ENCODE measurements around the gene FBXL7.

FBXL7 gene

GRCh38 chr5:15502208-15502607 is 2.2 kb downstream of the FBXL7 start:
- DNase-seq = no peak

DNA sequence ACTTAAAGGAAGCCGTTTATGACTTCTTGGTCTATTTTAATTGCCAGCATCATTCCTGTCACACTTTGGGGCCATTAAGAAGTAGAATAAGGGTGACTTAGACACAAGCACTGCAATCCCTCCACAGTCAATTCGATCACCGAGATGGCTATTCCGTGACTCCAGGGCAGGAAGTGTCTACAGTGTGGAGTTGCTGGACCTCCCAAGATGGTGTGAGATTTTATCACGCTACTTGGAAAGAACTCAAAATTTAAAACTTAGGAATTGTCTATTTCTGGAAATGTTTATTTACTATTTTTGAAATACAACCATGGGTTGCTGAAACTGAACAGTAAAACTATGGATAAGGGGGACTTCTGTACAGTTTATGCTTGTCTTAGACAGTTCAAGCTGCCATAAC is 6.2 kb downstream of the FBXL7 start:
- DNase-seq = no peak

DNA sequence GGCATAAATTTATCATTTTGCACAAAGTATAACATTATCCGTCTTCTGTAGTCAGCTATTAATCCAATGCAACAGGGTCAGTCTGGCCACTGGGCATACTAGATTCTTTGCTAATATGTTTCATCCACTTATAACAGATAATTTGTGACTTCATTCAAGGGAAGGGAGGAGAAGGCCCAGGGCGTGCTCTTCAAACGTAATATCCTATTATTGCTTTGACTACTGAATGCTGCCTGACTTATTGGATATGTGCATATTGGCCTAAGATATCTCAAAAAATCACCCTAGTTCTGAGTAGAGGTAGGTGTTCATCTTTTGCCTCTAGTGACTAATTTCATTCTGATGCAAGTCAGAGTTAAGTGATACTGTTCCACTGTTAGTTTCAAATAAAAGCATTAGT is 6.9 kb downstream of the FBXL7 start:
- DNase-seq = no peak

GRCh38 chr5:15510092-15510491 is 10.1 kb downstream of the FBXL7 start:
- DNase-seq = no peak

GRCh38 chr5:15510831-15511230 is 10.9 kb downstream of the FBXL7 start:
- DNase-seq = no peak

DNA sequence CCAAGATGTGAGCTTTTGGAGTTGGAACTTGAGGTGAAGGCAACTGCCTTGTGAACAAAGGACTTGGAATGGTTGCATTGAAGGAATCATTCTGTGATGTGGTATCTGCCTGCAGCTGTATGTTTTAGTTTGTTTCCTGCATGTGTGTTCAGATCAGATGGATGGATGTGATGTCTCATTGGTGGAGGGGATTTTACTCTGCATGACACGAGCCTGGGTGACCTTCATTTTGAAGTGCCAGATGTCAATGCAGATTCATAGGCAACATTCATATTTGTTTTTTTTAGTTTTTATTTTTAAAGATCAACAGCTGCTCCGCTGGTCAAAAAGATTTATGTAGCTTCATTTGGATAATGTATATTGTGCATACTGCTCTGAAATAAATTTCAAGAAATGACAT is 13.5 kb downstream of the FBXL7 start:
- DNase-seq = no peak

DNA sequence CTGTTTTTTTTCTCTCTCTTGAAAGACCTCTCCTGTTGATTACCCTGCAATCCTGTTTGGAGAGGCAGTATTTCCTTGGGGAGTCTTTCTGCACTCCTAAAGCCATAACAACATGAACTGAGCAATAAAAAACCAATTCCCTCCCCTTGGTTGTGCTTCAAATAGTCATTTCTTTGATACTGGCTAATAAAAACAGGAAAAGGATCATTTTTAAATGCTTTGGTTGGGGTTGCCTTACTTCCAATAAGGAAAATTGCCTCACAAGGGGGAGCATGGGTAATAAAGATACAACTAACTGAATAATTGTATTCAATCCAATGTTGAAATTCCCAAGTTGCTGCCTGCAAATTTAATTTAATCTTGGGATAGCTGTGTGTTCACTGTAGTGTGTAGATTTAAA is 13.9 kb downstream of the FBXL7 start:
- no peak for DNase-seq

DNA sequence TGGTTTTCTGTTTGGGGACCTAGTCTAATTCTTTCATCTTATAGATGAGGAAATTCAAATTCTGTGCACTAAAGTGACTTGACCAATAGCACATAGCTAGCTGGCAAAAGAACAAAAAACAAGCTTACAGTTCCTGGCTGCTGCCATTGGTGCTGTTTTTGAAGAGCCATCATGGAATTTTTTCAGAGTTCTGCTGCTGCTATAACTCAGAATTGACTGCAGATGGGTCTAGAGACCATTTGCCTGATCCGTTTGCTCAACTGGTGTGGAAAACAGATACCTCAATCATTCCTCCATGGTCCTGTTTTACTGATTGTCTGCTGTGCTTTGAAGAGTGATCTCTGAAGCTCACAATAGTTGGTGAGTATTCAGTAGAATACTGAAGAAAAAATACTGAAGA is 15.2 kb downstream of the FBXL7 start:
- DNase-seq = no peak

DNA sequence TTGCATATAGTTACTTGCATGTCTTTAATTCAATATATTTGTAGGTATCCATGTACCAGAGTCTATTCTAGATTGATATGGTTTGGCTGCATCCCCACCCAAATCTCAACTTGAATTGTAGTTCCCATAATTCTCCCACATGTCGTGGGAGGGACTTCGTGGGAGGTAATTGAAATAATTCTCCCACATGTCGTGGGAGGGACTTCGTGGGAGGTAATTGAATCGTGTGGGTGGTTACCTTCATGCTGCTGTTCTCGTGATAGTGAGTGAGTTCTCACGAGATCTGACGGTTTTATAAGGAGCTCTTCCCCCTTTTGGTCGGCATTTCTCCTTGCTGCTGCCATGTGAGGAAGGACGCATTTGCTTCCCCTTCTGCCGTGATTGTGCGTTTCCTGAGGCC is 16.5 kb downstream of the FBXL7 start:
- no peak for DNase-seq

- DNase-seq = no peak
These were observed 18.8 kb downstream of the FBXL7 start for GRCh38 chr5:15518786-15519185.

DNA sequence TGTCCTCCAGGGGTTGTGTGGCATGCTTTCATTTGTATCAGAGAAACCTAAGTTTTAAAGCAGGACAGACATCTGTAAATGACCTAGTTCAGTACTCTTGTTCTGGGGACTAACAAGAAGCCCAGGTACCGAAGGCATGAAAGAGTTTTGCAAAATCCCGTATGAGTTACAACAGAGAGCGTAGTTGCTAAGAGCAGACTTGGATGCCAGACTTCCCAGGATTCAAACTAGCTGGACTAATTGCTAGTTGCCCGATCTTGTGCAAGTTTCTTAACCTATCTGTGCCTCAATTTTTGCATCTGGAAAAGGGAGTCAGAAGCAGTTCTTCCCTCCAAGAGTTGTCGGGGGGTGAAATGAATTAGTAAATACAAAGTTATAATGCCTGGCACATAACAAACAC is 20.9 kb downstream of the FBXL7 start:
- no peak for DNase-seq

- DNase-seq = no peak
These were observed 21.6 kb downstream of the FBXL7 start for GRCh38 chr5:15521381-15522186.

GRCh38 chr5:15522187-15522520 is 22.2 kb downstream of the FBXL7 start:
- DNase-seq = no peak

- no peak for DNase-seq
These were observed 24.7 kb downstream of the FBXL7 start for GRCh38 chr5:15524712-15525111.

GRCh38 chr5:15525703-15526275 is 25.8 kb downstream of the FBXL7 start:
- DNase-seq = no peak

GRCh38 chr5:15526413-15526812 is 26.4 kb downstream of the FBXL7 start:
- DNase-seq = no peak

GRCh38 chr5:15528476-15528875 is 28.5 kb downstream of the FBXL7 start:
- no peak for DNase-seq

GRCh38 chr5:15529013-15529412 is 29.0 kb downstream of the FBXL7 start:
- no peak for DNase-seq

GRCh38 chr5:15529821-15530220 is 29.8 kb downstream of the FBXL7 start:
- DNase-seq = no peak

GRCh38 chr5:15533129-15533893 is 33.3 kb downstream of the FBXL7 start:
- DNase-seq = no peak

GRCh38 chr5:15535938-15536337 is 36.0 kb downstream of the FBXL7 start:
- no peak for DNase-seq

DNA sequence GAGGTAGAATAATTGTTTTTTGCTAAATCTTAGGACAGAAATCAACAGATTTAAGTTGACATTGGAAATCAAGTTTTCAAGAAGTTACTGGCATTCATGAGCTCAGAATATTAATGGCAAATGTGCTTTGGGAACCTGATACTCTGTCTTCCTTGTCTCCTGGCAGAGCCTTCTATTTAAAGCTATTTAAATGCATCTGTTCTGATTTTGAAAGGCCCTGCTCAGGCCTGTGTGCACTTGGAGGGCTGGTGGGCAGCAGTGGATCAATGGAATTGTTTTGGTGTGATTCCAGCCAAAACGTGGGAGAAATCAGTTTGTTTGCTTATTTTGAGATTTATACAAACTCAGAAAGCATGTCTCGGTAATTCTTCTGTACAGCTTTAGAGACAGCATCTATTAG is 38.5 kb downstream of the FBXL7 start:
- no peak for DNase-seq

DNA sequence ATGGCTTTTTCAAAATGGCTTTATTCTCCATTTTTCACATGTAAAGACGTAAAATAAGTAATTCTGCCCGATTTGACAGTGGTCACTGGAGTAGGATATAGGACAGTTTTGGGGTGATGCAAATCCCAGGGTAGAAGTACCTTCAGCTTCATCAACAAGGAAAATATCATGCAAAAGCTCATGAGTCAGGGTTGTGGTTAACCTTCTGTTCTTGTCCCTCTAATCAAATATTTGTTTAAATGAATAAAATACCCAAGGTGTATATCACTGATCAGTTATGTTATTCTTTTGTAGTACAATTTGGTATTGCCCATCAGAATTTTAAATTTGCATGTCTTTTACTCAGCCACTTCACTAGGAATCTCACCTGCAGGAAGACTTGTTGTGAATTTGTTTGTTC is 40.0 kb downstream of the FBXL7 start:
- DNase-seq = no peak

GRCh38 chr5:15544039-15544438 is 44.1 kb downstream of the FBXL7 start:
- no peak for DNase-seq
